ENCODE results near the gene CD6. TPM values are rescaled to one million over a fixed set of nuclear protein-coding genes. Genes with fewer than 3 reads are reported as not detected.

The CD6 gene
- total RNA-seq, 1 donor from 2014 or later = 0.62 TPM

DNA sequence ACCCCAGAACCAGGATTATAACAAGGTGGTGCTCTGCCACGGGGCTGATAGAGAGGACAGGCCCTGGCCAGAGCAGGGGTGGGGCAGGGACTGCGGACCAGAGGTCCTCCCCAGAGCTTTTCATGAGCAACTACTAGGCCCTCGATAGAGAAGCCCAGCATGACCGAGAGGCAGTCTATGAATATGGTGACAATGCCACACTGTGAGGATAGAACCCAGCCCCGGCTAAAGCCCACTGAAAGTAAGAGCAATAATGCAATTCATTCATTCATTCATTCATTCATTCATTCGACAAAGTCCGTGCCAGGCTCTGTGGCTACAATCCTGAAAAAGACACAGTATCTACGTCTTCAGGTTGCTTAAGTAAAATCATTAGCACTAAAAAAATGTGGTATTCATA lies 95.2 kb downstream of the CD6 start:
- no peak for DNase-seq (ENCODE audit: low spot score, unreplicated experiment)
- Mint-ChIP-seq H3K9me3 (ENCODE audit: low read depth) (no peaks in the 10 kb centered on the region), H3K36me3 (ENCODE audit: insufficient read depth) (no peaks in the 10 kb centered on the region), H3K27ac (no peak overlapping the region), H3K4me1 (ENCODE audit: low read depth) (peaks cover 7% of the 10 kb centered on the region), H3K27me3 (peaks cover 15% of the 10 kb centered on the region), H3K4me3 (ENCODE audit: low read depth) (no peak overlapping the region)
- TF ChIP-seq, protein P1, sequence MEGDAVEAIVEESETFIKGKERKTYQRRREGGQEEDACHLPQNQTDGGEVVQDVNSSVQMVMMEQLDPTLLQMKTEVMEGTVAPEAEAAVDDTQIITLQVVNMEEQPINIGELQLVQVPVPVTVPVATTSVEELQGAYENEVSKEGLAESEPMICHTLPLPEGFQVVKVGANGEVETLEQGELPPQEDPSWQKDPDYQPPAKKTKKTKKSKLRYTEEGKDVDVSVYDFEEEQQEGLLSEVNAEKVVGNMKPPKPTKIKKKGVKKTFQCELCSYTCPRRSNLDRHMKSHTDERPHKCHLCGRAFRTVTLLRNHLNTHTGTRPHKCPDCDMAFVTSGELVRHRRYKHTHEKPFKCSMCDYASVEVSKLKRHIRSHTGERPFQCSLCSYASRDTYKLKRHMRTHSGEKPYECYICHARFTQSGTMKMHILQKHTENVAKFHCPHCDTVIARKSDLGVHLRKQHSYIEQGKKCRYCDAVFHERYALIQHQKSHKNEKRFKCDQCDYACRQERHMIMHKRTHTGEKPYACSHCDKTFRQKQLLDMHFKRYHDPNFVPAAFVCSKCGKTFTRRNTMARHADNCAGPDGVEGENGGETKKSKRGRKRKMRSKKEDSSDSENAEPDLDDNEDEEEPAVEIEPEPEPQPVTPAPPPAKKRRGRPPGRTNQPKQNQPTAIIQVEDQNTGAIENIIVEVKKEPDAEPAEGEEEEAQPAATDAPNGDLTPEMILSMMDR (IDR thresholded peaks at IDR 0.05; ENCODE audit: unreplicated experiment) = no peak

DNA sequence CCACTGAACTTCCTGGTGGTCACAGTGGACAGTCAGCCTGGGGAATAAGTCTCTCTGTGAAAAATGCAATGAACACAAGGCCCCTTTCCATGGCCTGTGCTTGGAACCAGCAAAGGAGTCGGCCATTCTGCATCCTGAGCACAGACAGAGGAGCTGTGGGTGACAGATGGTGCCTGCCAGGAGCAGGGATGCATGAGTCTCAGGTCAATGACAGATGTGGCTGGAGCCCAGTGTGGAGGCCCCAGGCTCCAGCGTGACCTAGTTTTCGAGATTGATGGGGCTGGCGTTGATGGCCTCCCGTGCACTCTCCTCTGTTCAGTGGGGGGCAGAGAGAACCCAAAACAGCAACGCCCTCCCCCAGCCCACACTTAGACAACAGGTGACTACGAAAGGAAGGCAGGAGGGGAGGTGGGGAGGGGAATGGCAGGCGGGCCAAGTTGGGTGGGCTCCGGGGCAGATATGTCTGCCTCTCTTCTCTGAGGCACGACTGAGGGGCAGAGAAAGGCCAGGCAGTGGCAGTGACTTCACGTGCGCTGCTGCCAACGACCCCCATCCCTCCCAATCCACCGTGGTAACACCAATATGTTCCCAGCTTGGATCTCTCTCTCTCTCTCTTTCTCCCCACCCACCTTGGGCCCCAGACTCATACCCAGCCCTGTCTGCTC lies 96.4 kb downstream of the CD6 start:
- H3K4me3 Mint-ChIP-seq (ENCODE audit: low read depth) = no peak overlapping the region
- H3K36me3 Mint-ChIP-seq (ENCODE audit: insufficient read depth) = no peaks in the 10 kb centered on the region
- no peak for DNase-seq (ENCODE audit: low spot score, unreplicated experiment)

GRCh38 chr11:61068581-61068980 lies 97.1 kb downstream of the CD6 start:
- Mint-ChIP-seq H3K4me3 (ENCODE audit: low read depth) (no peak overlapping the region), H3K36me3 (ENCODE audit: insufficient read depth) (no peaks in the 10 kb centered on the region), H3K27me3 (peaks cover 7% of the 10 kb centered on the region), H3K9me3 (ENCODE audit: low read depth) (no peaks in the 10 kb centered on the region), H3K4me1 (ENCODE audit: low read depth) (peaks cover 7% of the 10 kb centered on the region), H3K27ac (no peak overlapping the region)
- TF ChIP-seq, protein P1 (IDR thresholded peaks at IDR 0.05; ENCODE audit: unreplicated experiment) = no peak
- DNase-seq (ENCODE audit: low spot score, unreplicated experiment) = no peak

More for the DNA sequence above, 96.4 kb downstream of the CD6 start:
- no peak overlapping the region for H3K27ac Mint-ChIP-seq
- H3K27me3 Mint-ChIP-seq = peaks cover 9% of the 10 kb centered on the region
- H3K9me3 Mint-ChIP-seq (ENCODE audit: low read depth) = no peaks in the 10 kb centered on the region
- TF ChIP-seq, protein P1 (IDR thresholded peaks at IDR 0.05; ENCODE audit: unreplicated experiment) = no peak
- peaks cover 7% of the 10 kb centered on the region for H3K4me1 Mint-ChIP-seq (ENCODE audit: low read depth)

- H3K4me1 Mint-ChIP-seq (ENCODE audit: low read depth) = peaks cover 7% of the 10 kb centered on the region
- H3K36me3 Mint-ChIP-seq (ENCODE audit: insufficient read depth) = no peaks in the 10 kb centered on the region
- no peak overlapping the region for H3K4me3 Mint-ChIP-seq (ENCODE audit: low read depth)
- peaks cover 7% of the 10 kb centered on the region for H3K27me3 Mint-ChIP-seq
- H3K9me3 Mint-ChIP-seq (ENCODE audit: low read depth) = no peaks in the 10 kb centered on the region
- no peak overlapping the region for H3K27ac Mint-ChIP-seq
- DNase-seq (ENCODE audit: low spot score, unreplicated experiment) = no peak
- TF ChIP-seq, protein P1 (IDR thresholded peaks at IDR 0.05; ENCODE audit: unreplicated experiment) = no peak
Observed at GRCh38 chr11:61069427-61069826, 97.9 kb downstream of the CD6 start.

Other genes with a start within 250 kb of the CD6 start
- not detected in 2 replicates for gene MS4A18, start 247.0 kb upstream of the CD6 start, total RNA-seq
- not detected in 2 replicates for gene MS4A15, start 214.8 kb upstream of the CD6 start, total RNA-seq
- gene MS4A10, start 186.3 kb upstream of the CD6 start, total RNA-seq = not detected in 2 replicates
- 22.7 and 22.8 TPM in 2 replicates for gene CCDC86, start 129.6 kb upstream of the CD6 start, total RNA-seq
- gene PTGDR2, start 115.7 kb upstream of the CD6 start, total RNA-seq = 2.0 and 2.2 TPM in 2 replicates
- gene ZP1, start 104.1 kb upstream of the CD6 start, total RNA-seq = not detected in 2 replicates
- gene PRPF19, start 65.1 kb upstream of the CD6 start, total RNA-seq = 102 and 111 TPM in 2 replicates
- 45.7 and 48.7 TPM in 2 replicates for gene TMEM109, start 57.5 kb upstream of the CD6 start, total RNA-seq
- gene TMEM132A, start 47.2 kb upstream of the CD6 start, total RNA-seq = 261 and 292 TPM in 2 replicates
- gene SLC15A3, start 19.5 kb upstream of the CD6 start, total RNA-seq = 4.8 and 6.2 TPM in 2 replicates
- gene CD5, start 130.8 kb downstream of the CD6 start, total RNA-seq = not detected in 2 replicates
- gene VPS37C, start 189.7 kb downstream of the CD6 start, total RNA-seq = 28.1 and 30.8 TPM in 2 replicates
- not detected in 2 replicates for gene PGA3, start 231.8 kb downstream of the CD6 start, total RNA-seq

Measured in progenitor cell of endocrine pancreas (in vitro differentiated cells).